GM23248 (cell line): ENCODE data around the gene NECAP2.
"Not testable (repeated sequence)": the region's sequence is repeated elsewhere in the genome, so short reads cannot be mapped to it uniquely, and the experiment has no call there.

Experiments
- EZH2 ChIP-seq: fragments of 200-600 bp; sonication (generic); IDR thresholded peaks from 2 replicates; pipeline ENCODE4 v1.6.1; 2018; ENCODE audit warnings: antibody characterized with exemption, mild to moderate bottlenecking; ENCODE audit not compliant: insufficient read depth, poor library complexity, severe bottlenecking
- EZH2phosphoT487 ChIP-seq: fragments of 200-600 bp; sonication (generic); IDR thresholded peaks from 2 replicates; pipeline ENCODE4 v1.6.1; 2018; ENCODE audit warnings: antibody characterized with exemption, moderate library complexity, mild to moderate bottlenecking, low read depth; ENCODE audit not compliant: insufficient read depth

DNA sequence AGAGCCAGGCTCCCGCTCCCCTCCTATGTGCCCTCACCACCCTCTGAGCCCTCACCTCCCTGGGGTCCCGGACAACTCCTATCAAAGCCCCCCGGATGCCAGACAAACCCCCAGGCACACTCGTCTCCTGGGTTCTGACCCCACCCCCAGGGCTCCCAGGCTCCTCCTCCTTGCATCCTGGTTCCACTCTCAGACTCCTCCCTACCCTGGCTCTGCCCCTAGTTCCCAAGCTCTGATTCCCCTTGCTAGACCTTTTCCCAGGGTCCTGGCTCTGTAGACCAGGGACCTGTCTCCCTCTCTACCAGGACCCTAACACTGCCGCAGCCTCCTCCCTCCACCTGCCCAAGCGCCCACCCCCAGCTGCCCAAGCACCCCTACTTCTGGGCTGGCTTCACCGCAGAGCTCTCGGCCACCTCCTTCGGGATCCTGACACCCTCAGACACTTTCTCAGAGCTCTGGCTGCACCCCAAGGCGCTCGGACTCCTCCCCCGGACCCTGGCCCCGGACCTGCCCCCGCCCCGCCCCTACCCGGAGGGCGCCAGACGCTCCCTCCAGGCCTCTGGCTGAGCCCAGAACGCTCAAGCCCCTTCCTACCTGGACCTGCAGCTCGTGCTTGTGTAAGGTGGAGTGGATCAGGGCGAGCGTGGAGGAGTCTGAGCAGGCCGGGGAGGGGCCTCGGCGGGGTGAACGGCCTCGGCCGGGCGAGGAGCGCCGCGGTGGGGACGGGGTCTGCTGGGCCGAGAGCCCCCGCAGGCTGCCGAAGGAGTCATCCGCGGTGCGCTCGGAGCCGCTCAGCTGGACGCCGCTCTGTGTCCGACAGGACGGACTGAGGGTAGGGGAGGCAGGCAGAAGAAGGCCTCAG, 43.3 kb downstream of the NECAP2 start:
- not testable (repeated sequence) for TF ChIP-seq EZH2, EZH2phosphoT487
